Measurements from ENCODE around the gene GPR37L1. TPM values are rescaled to one million over a fixed set of nuclear protein-coding genes. Genes with fewer than 3 reads are reported as not detected.

Gene GPR37L1
- total RNA-seq, 4 donors from 2014 or later: 0.22 to 0.34 TPM; not detected in 2

GRCh38 chr1:202101184-202101583, 21.5 kb upstream of the GPR37L1 start:
- DNase-seq: no peak
- 61 to 78% methylated on average over 4 of the region's 4 CpGs for WGBS, 2 donors
- Histone ChIP-seq H3K27me3 (no peaks in the 10 kb centered on the region), H3K4me3 (replicated peaks in 1 of 3) (no peak overlapping the region), H3K4me1 (peaks cover 0 to 10% of the 10 kb centered on the region in 2 donors), H3K27ac (no peak overlapping the region), H3K9me3 (no peaks in the 10 kb centered on the region), H3K36me3 (no peaks in the 10 kb centered on the region)
- TF ChIP-seq POLR2A (IDR thresholded peaks at IDR 0.05) (no peak), CTCF (IDR thresholded peaks at IDR 0.05) (no peak)
- intact Hi-C loops (cut with DNase I): no loop called here

GRCh38 chr1:202104073-202104472, 18.6 kb upstream of the GPR37L1 start:
- TF ChIP-seq POLR2A (IDR thresholded peaks at IDR 0.05): no peak
- no peak for TF ChIP-seq CTCF (IDR thresholded peaks at IDR 0.05)
- no peak overlapping the region for H3K27ac ChIP-seq
- H3K9me3 ChIP-seq: no peaks in the 10 kb centered on the region
- intact Hi-C loops (cut with DNase I): no loop called here
- no peak overlapping the region for H3K4me3 ChIP-seq (replicated peaks in 1 of 3)
- H3K27me3 ChIP-seq: no peaks in the 10 kb centered on the region
- 85 to 90% methylated on average over 10 of the region's 10 CpGs for WGBS, 2 donors
- no peaks in the 10 kb centered on the region for H3K36me3 ChIP-seq
- no peak for DNase-seq
- peaks cover 18 to 38% of the 10 kb centered on the region in 2 donors for H3K4me1 ChIP-seq

- intact Hi-C loops (cut with DNase I): no loop called here
- no peaks in the 10 kb centered on the region for H3K27me3 ChIP-seq
- DNase-seq: peak; percentile 58 to 61
- WGBS, 2 donors: 52 to 57% methylated on average over 6 to 10 of the region's 10 CpGs
- peak overlapping the region; percentile 89 to 95 (median 90) for H3K27ac ChIP-seq
- H3K4me1 ChIP-seq: peaks cover 18 to 38% of the 10 kb centered on the region in 2 donors
- no peak overlapping the region for H3K4me3 ChIP-seq (replicated peaks in 1 of 3)
- TF ChIP-seq CTCF (IDR thresholded peaks at IDR 0.05): no peak
- TF ChIP-seq POLR2A (IDR thresholded peaks at IDR 0.05): peak in 1 of 2 donors; percentile 54
- H3K36me3 ChIP-seq: no peaks in the 10 kb centered on the region
- no peaks in the 10 kb centered on the region for H3K9me3 ChIP-seq
These were observed 17.0 kb upstream of the GPR37L1 start for GRCh38 chr1:202105571-202106339.

GRCh38 chr1:202106340-202107254, 16.1 kb upstream of the GPR37L1 start:
- Histone ChIP-seq H3K27me3 (no peaks in the 10 kb centered on the region), H3K4me1 (peaks cover 18 to 38% of the 10 kb centered on the region in 2 donors), H3K9me3 (no peaks in the 10 kb centered on the region), H3K27ac (peak overlapping the region; percentile 89 to 95 (median 90)), H3K36me3 (no peaks in the 10 kb centered on the region), H3K4me3 (replicated peaks in 1 of 3) (no peak overlapping the region)
- intact Hi-C loops (cut with DNase I): no loop called here
- DNase-seq: peak; percentile 46 to 58
- TF ChIP-seq POLR2A (IDR thresholded peaks at IDR 0.05) (no peak), CTCF (IDR thresholded peaks at IDR 0.05) (no peak)
- WGBS, 2 donors: 68 to 73% methylated on average over 9 to 10 of the region's 10 CpGs

All from thyroid gland (tissue), 4 donors.